ENCODE data around the gene FRMD4A.
"Not testable (repeated sequence)": the region's sequence is repeated elsewhere in the genome, so short reads cannot be mapped to it uniquely, and the experiment has no call there.

The FRMD4A gene

GRCh38 chr10:14243221-14243620 is 87.5 kb downstream of the FRMD4A start:
- Histone ChIP-seq H3K9ac (ENCODE audit: low read length) (no peak overlapping the region), H3K27me3 (ENCODE audit: control insufficient read depth, insufficient read depth, low read length) (no peaks in the 10 kb centered on the region), H3K4me3 (ENCODE audit: low read length) (no peak overlapping the region), H3K4me1 (ENCODE audit: control insufficient read depth, insufficient read depth, low read length) (no peaks in the 10 kb centered on the region), H3K36me3 (ENCODE audit: control insufficient read depth, insufficient read depth, low read length) (no peaks in the 10 kb centered on the region), H3K27ac (ENCODE audit: low read depth, low read length) (no peak overlapping the region)

- H3K4me1 ChIP-seq (ENCODE audit: control insufficient read depth, insufficient read depth, low read length) = no peaks in the 10 kb centered on the region
- no peak overlapping the region for H3K4me3 ChIP-seq (ENCODE audit: low read length)
- no peak overlapping the region for H3K9ac ChIP-seq (ENCODE audit: low read length)
- no peaks in the 10 kb centered on the region for H3K36me3 ChIP-seq (ENCODE audit: control insufficient read depth, insufficient read depth, low read length)
- no peak overlapping the region for H3K27ac ChIP-seq (ENCODE audit: low read depth, low read length)
- H3K27me3 ChIP-seq (ENCODE audit: control insufficient read depth, insufficient read depth, low read length) = no peaks in the 10 kb centered on the region
Measured at GRCh38 chr10:14241196-14241595, 89.5 kb downstream of the FRMD4A start.

- H3K9ac ChIP-seq (ENCODE audit: low read length) = no peak overlapping the region
- no peaks in the 10 kb centered on the region for H3K36me3 ChIP-seq (ENCODE audit: control insufficient read depth, insufficient read depth, low read length)
- no peak overlapping the region for H3K4me3 ChIP-seq (ENCODE audit: low read length)
- H3K27ac ChIP-seq (ENCODE audit: low read depth, low read length) = no peak overlapping the region
- H3K27me3 ChIP-seq (ENCODE audit: control insufficient read depth, insufficient read depth, low read length) = no peaks in the 10 kb centered on the region
- no peaks in the 10 kb centered on the region for H3K4me1 ChIP-seq (ENCODE audit: control insufficient read depth, insufficient read depth, low read length)
Measured at GRCh38 chr10:14240253-14241189, 90.2 kb downstream of the FRMD4A start.

- H3K4me3 ChIP-seq (ENCODE audit: low read length); H3K27me3 ChIP-seq (ENCODE audit: control insufficient read depth, insufficient read depth, low read length); H3K27ac ChIP-seq (ENCODE audit: low read depth, low read length); H3K9ac ChIP-seq (ENCODE audit: low read length); H3K4me1 ChIP-seq (ENCODE audit: control insufficient read depth, insufficient read depth, low read length); H3K36me3 ChIP-seq (ENCODE audit: control insufficient read depth, insufficient read depth, low read length): not testable (repeated sequence)
Measured at GRCh38 chr10:14238659-14239058, 92.1 kb downstream of the FRMD4A start.

GRCh38 chr10:14236341-14236740 is 94.4 kb downstream of the FRMD4A start:
- H3K9ac ChIP-seq (ENCODE audit: low read length) = no peak overlapping the region
- no peaks in the 10 kb centered on the region for H3K4me1 ChIP-seq (ENCODE audit: control insufficient read depth, insufficient read depth, low read length)
- no peak overlapping the region for H3K4me3 ChIP-seq (ENCODE audit: low read length)
- H3K27me3 ChIP-seq (ENCODE audit: control insufficient read depth, insufficient read depth, low read length) = no peaks in the 10 kb centered on the region
- no peak overlapping the region for H3K27ac ChIP-seq (ENCODE audit: low read depth, low read length)
- H3K36me3 ChIP-seq (ENCODE audit: control insufficient read depth, insufficient read depth, low read length) = no peaks in the 10 kb centered on the region

- no peak overlapping the region for H3K9ac ChIP-seq (ENCODE audit: low read length)
- H3K4me3 ChIP-seq (ENCODE audit: low read length) = no peak overlapping the region
- no peaks in the 10 kb centered on the region for H3K4me1 ChIP-seq (ENCODE audit: control insufficient read depth, insufficient read depth, low read length)
- H3K36me3 ChIP-seq (ENCODE audit: control insufficient read depth, insufficient read depth, low read length) = no peaks in the 10 kb centered on the region
- no peaks in the 10 kb centered on the region for H3K27me3 ChIP-seq (ENCODE audit: control insufficient read depth, insufficient read depth, low read length)
- no peak overlapping the region for H3K27ac ChIP-seq (ENCODE audit: low read depth, low read length)
Measured at GRCh38 chr10:14235566-14236195, 95.0 kb downstream of the FRMD4A start.

- Histone ChIP-seq H3K27ac (ENCODE audit: low read depth, low read length) (no peak overlapping the region), H3K36me3 (ENCODE audit: control insufficient read depth, insufficient read depth, low read length) (no peaks in the 10 kb centered on the region), H3K4me3 (ENCODE audit: low read length) (no peak overlapping the region), H3K27me3 (ENCODE audit: control insufficient read depth, insufficient read depth, low read length) (no peaks in the 10 kb centered on the region), H3K9ac (ENCODE audit: low read length) (no peak overlapping the region), H3K4me1 (ENCODE audit: control insufficient read depth, insufficient read depth, low read length) (no peaks in the 10 kb centered on the region)
Measured at GRCh38 chr10:14233566-14233965, 97.2 kb downstream of the FRMD4A start.

- not testable (repeated sequence) for H3K27me3 ChIP-seq (ENCODE audit: control insufficient read depth, insufficient read depth, low read length); H3K9ac ChIP-seq (ENCODE audit: low read length); H3K4me1 ChIP-seq (ENCODE audit: control insufficient read depth, insufficient read depth, low read length); H3K27ac ChIP-seq (ENCODE audit: low read depth, low read length); H3K36me3 ChIP-seq (ENCODE audit: control insufficient read depth, insufficient read depth, low read length); H3K4me3 ChIP-seq (ENCODE audit: low read length)
Measured at GRCh38 chr10:14228798-14229197, 101.9 kb downstream of the FRMD4A start.

- no peaks in the 10 kb centered on the region for H3K4me1 ChIP-seq (ENCODE audit: control insufficient read depth, insufficient read depth, low read length)
- no peaks in the 10 kb centered on the region for H3K27me3 ChIP-seq (ENCODE audit: control insufficient read depth, insufficient read depth, low read length)
- no peak overlapping the region for H3K4me3 ChIP-seq (ENCODE audit: low read length)
- no peak overlapping the region for H3K9ac ChIP-seq (ENCODE audit: low read length)
- H3K36me3 ChIP-seq (ENCODE audit: control insufficient read depth, insufficient read depth, low read length) = no peaks in the 10 kb centered on the region
- no peak overlapping the region for H3K27ac ChIP-seq (ENCODE audit: low read depth, low read length)
Measured at GRCh38 chr10:14225379-14225778, 105.3 kb downstream of the FRMD4A start.

GRCh38 chr10:14220026-14220425 is 110.7 kb downstream of the FRMD4A start:
- H3K36me3 ChIP-seq (ENCODE audit: control insufficient read depth, insufficient read depth, low read length) = no peaks in the 10 kb centered on the region

GRCh38 chr10:14219411-14219810 is 111.3 kb downstream of the FRMD4A start:
- no peak overlapping the region for H3K9ac ChIP-seq (ENCODE audit: low read length)
- H3K4me1 ChIP-seq (ENCODE audit: control insufficient read depth, insufficient read depth, low read length) = no peaks in the 10 kb centered on the region

More at GRCh38 chr10:14220026-14220425, 110.7 kb downstream of the FRMD4A start:
- no peak overlapping the region for H3K27ac ChIP-seq (ENCODE audit: low read depth, low read length)
- H3K9ac ChIP-seq (ENCODE audit: low read length) = no peak overlapping the region
- no peaks in the 10 kb centered on the region for H3K27me3 ChIP-seq (ENCODE audit: control insufficient read depth, insufficient read depth, low read length)
- no peak overlapping the region for H3K4me3 ChIP-seq (ENCODE audit: low read length)
- H3K4me1 ChIP-seq (ENCODE audit: control insufficient read depth, insufficient read depth, low read length) = no peaks in the 10 kb centered on the region

GRCh38 chr10:14215641-14216040 is 115.1 kb downstream of the FRMD4A start:
- Histone ChIP-seq H3K27ac (ENCODE audit: low read depth, low read length) (no peak overlapping the region), H3K36me3 (ENCODE audit: control insufficient read depth, insufficient read depth, low read length) (no peaks in the 10 kb centered on the region), H3K4me1 (ENCODE audit: control insufficient read depth, insufficient read depth, low read length) (no peaks in the 10 kb centered on the region), H3K9ac (ENCODE audit: low read length) (no peak overlapping the region), H3K27me3 (ENCODE audit: control insufficient read depth, insufficient read depth, low read length) (no peaks in the 10 kb centered on the region), H3K4me3 (ENCODE audit: low read length) (no peak overlapping the region)

More at GRCh38 chr10:14219411-14219810, 111.3 kb downstream of the FRMD4A start:
- H3K27ac ChIP-seq (ENCODE audit: low read depth, low read length) = no peak overlapping the region
- no peak overlapping the region for H3K4me3 ChIP-seq (ENCODE audit: low read length)
- H3K36me3 ChIP-seq (ENCODE audit: control insufficient read depth, insufficient read depth, low read length) = no peaks in the 10 kb centered on the region
- no peaks in the 10 kb centered on the region for H3K27me3 ChIP-seq (ENCODE audit: control insufficient read depth, insufficient read depth, low read length)
